Jurkat, Clone E6-1 (cell line): Measurements from ENCODE around the gene FAM9C.

ENCODE experiments used
- DNase-seq: peaks from one replicate; pipeline ENCODE4 v3.0.0-alpha.2; 2011; ENCODE audit warnings: low read depth, low spot score
- H3K4me3 ChIP-seq: 2 replicates; pipeline ENCODE4 v1.5.1; 2011; ENCODE audit warnings: mild to moderate bottlenecking, low read length, control low read depth, moderate library complexity

FAM9C gene

DNA sequence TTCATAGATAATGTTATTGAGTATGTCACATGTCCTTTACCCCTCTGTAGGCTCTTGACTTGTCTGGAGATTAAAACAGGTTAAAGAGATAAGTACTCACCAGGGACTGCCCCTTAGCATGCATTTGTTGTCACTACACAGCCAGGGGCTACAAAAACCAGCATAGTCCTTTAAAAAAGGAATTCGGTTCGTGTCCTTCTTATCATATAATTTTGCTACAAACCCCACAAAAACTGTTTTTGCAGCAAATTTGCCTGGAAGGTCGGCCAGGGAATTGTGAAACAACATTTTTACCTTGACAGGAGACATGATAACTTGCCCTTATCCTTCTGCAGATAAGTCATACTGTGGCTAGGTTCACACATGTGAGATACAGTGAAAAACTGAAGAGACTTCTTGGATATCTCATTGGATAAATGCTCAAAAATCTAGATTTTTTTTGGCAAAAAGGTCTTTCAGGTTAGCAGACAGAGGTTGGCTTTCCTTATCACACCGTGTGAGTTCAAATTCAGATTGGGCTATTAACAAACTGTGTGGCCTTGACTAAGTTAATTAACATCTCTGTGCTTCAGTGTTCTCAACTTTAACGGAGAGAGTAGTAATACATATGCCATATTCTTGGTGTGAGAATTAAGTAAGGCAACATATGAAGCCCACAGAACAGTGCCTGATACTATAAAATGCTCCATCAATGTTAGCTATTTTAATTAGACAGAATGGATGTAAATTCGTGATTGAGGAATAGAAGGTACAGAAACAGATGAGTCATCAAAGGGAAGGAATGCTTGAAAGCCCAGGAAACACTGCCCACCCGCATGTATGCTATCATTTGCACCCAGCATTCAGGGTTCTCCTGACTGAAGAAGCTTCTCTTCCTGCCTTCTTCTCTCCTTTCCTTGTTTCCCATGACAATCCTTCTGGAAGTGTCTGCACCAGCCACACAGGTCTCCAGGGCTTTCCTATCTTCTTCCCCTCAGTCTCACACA is 30.0 kb downstream of the FAM9C start:
- DNase-seq, result no peak
- no peak overlapping the region for H3K4me3 ChIP-seq

DNA sequence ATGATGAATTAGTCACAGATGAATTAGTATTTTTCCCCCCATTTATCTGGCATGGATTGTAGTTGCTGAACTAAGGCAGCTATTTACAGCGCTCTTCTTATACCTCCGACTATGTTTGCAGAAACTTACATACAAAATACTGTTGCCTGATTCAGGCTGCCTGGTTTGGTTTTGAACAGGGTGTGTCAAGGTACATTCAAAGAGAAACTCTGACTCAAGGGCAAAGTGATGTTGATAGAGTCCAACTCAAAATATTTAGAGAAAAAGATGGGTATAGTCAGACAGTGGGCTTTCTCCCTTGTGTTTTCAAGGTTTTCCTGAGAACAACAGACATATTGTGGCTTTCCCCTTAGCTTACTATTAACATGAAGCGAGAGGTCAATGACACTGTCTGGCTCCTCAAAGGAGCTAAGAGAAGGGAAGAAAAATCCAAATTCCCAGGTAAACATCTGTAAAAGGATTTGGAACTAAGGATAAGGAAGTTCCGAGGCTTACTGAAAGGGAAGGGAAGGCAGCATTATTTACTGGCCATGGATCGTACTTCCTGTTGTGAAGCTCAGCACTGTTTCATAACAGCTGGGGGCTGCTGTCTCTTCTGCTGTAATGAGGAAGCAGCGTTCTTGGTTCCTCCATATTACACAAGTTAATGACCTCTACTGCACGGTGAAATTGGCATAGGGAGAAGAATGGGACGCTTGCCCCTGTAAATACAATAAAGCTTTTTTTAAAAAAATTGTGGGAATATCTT is 30.9 kb downstream of the FAM9C start:
- no peak overlapping the region for H3K4me3 ChIP-seq
- no peak for DNase-seq

DNA sequence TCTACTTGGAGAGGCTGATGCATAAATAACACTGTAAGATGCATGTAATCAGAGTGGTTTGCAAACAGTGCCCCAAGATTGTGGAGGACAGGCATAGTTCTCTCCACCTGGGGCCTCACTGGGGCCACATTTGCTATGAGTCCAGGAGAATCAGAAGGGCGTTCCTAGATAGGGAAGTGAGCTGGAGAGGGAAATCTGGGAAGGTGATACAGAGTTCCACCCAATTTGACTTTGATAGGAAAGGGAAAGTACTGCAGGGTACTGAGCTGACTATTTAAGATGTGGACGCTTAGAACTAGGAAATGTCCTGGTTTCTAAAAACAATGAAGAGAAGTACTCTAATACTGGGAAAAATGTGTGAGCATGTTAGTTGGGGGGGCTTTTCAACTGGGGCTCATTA is 33.9 kb downstream of the FAM9C start:
- no peak overlapping the region for H3K4me3 ChIP-seq
- DNase-seq, result no peak

DNA sequence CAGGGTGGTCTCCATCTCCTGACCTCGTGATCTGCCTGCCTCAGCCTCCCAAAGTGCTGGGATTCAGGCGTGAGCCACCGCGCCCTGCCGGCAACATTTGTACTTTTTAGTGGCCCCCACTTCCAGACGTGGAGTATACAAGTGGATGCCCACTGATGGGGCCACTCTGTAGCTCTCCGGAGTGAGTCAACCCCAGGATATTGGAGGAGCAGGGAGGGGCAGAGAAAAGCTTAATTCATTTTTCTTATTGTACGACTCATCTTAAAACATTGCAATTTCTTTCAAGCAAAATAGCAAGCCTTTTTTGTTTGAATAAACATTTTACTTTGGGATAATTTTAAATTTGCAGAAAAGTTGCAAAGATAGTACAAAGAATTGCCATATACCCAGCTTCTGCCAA is 34.6 kb downstream of the FAM9C start:
- no peak overlapping the region for H3K4me3 ChIP-seq
- DNase-seq, result no peak

DNA sequence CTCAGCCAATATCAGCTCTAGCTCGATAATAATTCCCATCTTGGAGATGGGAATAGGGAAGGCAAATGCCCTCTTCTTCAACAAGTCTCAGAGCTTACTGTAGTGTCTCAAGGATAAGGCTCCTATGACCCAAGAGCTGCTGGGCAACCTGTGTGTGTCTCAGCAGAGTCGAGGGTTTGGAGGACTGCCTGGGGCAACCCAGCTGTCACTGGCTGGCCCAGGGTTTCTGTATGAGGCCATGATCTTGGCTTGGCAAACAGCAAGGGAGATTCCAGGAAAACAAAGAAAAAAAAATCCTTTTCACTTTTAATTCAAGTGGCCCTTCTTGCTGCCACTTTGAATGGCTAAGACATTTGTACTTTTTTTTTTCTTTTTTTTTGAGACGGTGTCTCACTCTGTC is 35.1 kb downstream of the FAM9C start:
- no peak for DNase-seq
- H3K4me3 ChIP-seq, result no peak overlapping the region

DNA sequence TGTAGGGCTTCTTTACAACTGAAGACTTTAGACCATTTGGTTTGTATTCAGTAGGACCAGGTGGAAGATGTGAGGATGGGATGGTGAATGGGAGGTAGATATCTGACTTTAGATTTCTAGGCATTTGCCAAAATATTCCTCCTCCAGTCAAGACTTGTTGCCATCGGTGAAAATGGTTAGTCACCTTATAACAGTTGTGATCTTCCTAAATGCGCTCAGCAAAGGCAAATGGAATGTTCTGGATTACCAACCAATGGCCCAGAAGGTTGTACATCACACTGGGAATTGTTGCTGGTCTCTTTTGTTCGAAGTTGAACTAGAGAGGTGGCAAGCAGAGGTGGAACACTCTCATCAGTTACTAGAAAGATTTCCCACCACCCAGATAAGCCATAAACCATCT is 35.6 kb downstream of the FAM9C start:
- no peak for DNase-seq
- H3K4me3 ChIP-seq, result no peak overlapping the region

DNA sequence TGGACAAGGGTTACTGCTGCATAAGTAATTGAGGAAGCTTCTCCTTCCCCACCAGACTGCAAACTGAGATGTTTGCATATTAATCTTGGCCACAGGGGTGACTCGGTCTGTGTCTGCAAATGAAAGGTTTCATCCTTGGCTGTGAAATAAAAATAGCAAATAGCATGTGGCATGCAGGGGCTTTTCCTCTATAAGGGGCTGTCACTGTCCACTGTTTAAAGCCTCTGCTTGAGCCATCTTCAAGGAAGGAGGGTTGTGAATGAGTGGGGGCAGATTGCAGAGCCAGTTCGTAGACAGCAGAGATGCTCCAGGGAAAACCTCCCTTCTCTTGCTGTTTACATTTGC is 36.3 kb downstream of the FAM9C start:
- no peak overlapping the region for H3K4me3 ChIP-seq
- no peak for DNase-seq

DNA sequence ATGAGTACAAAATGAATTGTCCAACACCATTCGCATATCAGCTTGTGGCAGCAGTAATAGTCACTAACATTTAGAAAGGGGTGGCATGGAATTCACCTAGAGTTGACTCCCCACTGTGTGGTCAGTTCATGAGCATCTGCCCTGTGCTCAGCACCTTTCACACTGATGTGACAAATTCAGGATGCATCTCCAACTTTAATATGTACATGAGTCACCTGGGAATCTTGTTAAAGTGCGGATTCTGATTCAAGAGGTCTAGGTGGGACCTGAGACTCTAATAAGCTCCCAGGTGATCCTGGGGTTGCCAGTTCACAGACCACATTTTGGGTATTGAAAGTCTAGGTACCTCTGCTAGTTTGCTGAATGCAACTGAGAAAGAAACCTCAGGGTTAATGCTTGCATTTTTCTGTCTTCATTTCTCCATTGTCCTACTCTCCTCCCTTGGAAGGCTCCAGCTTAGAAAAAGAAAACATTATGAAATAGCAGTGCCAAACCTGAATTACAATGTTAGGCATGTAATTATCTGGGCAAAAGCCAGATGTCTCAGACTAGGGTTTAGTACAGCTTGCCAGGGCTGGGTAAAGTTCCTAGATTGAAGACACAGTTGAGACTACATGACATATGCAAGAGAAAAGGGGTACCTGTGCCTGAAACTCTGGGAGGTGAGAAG is 36.8 kb downstream of the FAM9C start:
- DNase-seq, result no peak
- no peak overlapping the region for H3K4me3 ChIP-seq

DNA sequence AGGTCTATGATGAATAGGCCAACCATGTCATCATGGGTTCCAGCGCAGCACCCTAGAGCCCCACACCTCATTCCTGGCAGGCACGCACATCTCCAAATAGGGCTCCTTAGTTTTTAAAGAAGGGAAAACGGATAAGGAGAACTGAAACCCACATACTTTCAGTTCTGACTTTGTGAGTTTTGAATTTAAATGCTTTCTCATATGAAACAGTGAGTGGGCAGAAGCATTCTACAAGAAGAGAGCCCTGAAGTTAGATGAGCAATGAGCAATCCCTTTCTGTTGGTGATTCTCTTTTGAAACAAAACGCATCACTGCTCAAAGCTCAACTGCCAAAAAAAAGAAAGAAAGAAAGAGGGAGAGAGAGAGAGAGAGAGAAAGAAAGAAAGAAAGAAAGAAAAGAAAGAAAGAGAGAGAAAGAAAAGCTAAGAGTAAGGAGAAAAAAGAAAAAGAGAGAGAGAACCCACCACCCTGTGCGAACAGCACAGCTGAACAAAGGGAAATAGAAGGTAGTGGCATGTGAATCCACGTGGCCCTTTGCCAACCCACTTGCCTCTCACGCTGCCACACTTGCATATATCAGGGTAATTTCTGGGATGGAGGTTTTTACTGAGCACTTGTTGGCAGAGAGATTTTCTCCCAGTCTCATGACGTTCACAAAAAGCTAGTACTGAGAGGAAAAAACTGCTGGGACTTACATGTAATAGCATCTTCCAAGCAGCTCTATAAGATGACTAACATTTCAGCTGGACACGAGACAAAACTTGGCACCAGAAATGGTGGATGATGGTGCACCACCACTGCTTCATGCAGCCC is 38.6 kb downstream of the FAM9C start:
- no peak for DNase-seq
- no peak overlapping the region for H3K4me3 ChIP-seq

DNA sequence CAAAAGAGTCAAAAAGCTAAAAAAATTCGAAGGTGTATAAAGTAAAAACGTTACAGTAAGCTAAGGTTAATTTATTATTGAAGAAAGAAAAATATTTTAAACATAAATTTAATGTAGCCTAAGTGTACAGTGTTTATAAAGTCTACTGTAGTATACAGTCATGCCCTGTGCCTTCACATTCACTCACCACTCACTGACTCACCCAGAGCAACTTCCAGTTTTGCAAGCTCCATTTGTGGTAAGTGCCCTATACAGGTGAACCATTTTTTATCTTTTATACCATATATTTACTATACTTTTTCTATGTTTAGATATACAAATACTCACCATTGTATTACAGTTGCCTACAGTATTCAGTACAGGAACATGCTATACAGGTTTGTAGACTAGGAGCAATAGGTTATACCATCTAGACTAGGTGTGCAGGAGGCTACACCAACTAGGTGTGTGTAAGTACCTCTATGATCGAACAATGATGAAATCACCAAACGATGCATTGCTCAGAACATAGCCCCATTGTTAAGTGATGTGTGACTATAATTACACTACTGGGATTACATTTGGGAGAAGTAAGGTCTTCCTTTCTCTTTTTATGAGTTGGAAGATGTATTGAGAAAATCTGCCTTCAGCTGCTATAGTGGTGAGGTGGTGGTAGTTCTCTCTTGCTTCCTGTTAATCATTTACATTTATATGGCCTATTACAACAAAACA is 42.3 kb downstream of the FAM9C start:
- no peak overlapping the region for H3K4me3 ChIP-seq
- DNase-seq, result no peak

DNA sequence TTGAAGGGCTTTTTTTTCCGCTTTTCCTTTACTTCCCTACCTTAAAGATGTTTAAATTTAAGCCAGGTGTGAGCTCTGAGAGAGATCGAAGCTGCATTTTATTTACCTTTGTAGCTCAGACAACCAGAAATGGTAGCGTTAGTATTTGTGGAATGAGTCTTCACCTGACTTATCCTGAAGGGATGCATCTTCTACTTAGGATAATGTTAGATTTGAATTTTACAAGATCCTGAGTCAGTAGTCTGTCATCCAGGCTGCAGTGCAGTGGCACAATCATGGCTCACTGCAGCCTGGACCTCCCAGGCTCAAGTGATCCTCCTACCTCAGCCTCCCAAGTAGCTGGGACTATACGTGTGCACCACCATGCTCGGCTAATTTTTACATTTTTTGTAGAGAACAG is 43.3 kb downstream of the FAM9C start:
- DNase-seq, result no peak
- H3K4me3 ChIP-seq, result no peak overlapping the region

DNA sequence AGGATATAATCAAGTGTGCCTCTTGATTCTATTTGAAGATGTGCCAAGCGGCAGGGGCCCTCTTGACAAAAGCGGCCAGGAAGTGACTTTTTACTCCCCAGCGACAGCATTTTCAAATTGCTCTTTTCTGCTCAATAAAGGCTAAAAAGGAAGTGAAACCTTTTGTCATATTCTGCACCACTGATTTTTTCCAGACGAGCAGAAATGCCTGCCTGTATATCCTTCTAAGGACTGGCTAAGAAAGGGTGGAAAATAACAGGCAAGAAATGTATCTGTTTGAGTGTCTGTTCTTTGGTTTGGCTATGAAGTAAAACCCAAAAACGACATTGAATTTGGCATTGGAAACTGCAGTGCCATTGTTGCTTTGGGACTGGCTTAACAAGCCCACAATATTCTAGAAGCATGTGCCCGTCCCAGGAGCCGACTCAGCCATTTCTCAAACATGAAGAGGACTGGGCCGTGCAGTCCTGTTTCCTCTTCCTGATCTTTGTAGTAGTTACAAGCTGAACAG is 44.1 kb downstream of the FAM9C start:
- H3K4me3 ChIP-seq, result peak overlapping the region; percentile 28
- peak; percentile 63 for DNase-seq

DNA sequence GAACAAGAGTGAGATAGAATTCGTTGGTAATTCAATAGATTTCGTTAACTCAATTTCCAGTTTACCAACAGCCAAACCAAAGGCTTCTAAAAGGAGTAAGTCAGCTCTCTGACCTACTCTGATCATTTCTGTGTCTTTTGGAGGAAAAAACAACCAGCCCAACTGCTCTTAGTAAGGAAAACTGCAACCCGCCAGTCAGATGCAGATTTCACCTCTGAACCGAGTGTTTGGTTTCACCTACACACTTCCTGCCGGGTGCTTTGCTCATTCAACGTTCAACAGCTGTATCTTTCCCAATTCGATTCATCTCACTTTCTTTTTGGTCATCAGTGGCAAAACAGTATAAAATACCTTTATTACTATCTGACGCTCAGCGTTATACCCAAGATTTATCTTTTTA is 45.0 kb downstream of the FAM9C start:
- peak; percentile 75 for DNase-seq
- peak overlapping the region; percentile 30 for H3K4me3 ChIP-seq

DNA sequence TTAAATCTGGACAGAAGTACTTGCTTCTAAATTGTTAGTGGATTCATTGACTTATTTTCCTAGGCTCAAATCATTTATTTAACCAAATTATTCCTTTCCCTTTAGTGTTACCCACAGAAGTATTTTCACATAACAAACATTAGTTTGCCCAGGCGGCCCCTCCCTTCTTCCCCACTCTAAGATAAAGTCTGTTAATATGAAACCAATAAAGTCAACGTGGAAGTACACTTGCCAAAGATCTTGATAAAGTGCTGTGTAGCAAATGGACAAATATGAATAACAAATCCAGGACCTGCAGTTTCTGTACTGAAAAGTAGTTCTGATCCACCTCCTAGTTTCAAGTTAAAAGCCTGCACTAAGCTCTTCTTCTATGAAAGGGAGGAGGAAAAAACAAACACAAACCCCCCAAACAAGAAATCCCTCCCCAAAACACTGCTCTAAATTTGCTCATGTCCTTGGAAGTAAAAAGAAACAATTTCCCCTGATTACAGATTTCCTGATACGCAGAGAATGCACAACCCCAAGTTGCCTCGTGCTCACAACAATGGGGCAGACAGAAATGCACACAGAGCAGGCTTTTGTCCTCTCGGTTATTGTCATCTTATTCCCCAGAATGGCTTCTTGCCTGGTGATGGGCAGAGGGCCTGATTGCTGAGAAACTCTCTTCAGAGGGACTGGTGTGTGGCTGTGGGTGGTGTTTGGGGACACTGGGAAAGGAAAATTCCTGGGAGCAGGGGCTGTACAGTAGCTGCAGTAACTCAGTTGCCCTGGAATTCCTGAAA is 46.3 kb downstream of the FAM9C start:
- no peak for DNase-seq
- no peak overlapping the region for H3K4me3 ChIP-seq

DNA sequence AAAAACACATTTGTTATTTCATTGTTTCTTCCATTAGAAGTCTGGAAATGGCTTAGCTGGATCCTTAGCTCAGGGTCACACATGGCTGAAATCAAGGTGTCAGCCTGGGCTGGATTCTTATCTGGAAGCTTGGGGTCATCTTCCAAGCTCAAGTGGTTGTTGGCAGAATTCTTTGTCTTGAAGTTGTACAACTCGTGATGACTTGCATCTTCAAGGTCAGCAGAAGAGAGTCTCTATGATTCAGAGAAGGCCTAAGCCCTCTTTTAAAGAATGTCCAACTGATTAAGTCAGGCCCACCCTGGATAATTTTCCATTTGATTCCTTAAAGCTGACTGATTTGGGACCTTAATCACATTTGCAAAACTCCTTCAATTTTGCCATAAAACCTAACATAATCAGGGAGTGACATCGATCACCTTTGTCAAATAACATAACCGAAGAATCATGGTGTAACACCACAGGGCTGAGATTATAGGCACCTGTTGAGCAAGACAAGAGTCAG is 47.4 kb downstream of the FAM9C start:
- no peak overlapping the region for H3K4me3 ChIP-seq
- DNase-seq, result no peak

DNA sequence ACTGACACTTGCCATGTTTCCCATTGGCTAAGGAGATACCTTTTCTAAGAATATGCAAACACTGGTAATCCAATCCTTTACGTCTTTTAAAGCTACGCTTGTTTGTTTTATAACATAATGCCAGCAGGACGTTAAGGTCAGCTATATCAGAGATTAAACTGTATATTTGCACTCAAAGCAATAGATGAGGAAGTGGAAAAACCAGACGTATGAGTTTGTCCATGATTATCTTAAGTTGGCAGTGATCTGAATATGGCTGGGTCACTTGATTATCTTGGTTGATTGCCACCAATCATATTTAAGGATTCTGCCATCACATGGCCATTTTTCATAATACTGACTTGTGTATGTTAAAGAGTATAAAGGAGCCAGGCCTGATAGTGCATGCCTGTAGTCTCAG is 50.1 kb downstream of the FAM9C start:
- H3K4me3 ChIP-seq, result no peak overlapping the region
- DNase-seq, result no peak

DNA sequence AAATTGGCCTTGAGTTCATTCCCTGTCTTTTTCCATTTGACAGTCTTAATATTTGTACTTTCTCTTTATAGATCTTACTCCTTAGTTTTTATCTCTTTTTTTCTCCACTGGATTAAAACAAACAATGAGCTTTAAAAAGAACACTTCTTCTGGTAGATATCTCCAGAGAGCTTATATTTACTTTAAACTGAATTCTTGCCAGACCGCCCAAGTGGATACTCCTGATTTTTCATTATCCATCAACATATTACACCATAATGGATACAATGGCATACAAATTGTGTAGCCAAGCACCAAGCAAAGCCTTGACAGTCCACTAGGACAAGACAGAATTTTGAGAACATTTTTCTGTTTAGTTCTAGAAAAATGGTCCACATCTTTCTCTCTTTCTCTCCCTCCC is 50.6 kb downstream of the FAM9C start:
- H3K4me3 ChIP-seq, result no peak overlapping the region
- DNase-seq, result no peak
